B cell (primary cell): ENCODE data around the gene USP7.

ENCODE experiments used
- EZH2 ChIP-seq: IDR thresholded peaks from 2 replicates; pipeline ENCODE4 v1.6.1; 2012; ENCODE audit warnings: borderline replicate concordance, low read depth, mild to moderate bottlenecking, moderate library complexity, low read length; ENCODE audit not compliant: insufficient read depth, poor library complexity, severe bottlenecking
- TF ChIP-seq, protein P1 (sequence below): fragments of 200-600 bp; IDR thresholded peaks from one replicate; pipeline ENCODE4 v1.8.0; 2022; ENCODE audit warnings: antibody characterized with exemption, mild to moderate bottlenecking

DNA sequence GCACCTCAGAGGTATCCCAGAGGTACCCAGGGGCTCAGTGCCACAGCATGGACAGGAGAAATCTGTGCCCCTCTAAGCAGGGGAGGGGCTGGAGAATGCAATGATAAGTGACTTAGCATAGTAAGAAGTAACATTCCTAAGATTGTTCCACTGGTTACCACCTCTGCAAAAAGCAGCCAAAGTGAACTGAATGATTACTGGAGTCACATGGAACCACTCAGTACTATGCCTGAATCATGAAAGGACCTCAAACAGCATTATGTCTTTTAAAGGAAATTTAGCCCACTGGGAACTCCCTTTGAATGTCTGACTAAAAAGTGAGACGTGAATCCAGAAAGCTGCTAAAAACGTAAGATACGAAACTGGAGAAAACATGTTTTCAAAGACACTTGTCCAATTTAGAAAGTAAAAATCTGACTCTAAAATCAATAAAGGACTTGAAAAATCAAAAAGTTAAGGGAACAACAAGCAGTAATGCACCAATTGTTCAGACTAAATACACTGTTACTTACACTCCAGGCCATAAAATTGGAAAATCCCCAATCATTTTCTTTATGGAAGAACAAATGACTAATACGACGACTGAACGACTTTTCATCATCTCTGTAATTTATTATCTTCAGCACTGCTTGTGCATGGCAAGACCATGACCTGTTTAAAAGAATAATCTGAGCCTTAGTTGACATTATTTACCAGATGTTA, 42.9 kb downstream of the USP7 start:
- TF ChIP-seq, protein P1, sequence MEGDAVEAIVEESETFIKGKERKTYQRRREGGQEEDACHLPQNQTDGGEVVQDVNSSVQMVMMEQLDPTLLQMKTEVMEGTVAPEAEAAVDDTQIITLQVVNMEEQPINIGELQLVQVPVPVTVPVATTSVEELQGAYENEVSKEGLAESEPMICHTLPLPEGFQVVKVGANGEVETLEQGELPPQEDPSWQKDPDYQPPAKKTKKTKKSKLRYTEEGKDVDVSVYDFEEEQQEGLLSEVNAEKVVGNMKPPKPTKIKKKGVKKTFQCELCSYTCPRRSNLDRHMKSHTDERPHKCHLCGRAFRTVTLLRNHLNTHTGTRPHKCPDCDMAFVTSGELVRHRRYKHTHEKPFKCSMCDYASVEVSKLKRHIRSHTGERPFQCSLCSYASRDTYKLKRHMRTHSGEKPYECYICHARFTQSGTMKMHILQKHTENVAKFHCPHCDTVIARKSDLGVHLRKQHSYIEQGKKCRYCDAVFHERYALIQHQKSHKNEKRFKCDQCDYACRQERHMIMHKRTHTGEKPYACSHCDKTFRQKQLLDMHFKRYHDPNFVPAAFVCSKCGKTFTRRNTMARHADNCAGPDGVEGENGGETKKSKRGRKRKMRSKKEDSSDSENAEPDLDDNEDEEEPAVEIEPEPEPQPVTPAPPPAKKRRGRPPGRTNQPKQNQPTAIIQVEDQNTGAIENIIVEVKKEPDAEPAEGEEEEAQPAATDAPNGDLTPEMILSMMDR: no peak
- TF ChIP-seq EZH2: no peak
